Stimulated activated CD4-positive, alpha-beta T cell treated with anti-CD3 and anti-CD28 coated beads, Interleukin-15, amount 100 ng/mL, for 48 hours (primary cell): ENCODE measurements around the gene CLDN9.

Experiments used
- DNase-seq, 2 donors: peaks; one replicate each; pipeline ENCODE4 v3.0.0-alpha.2; 2020; ENCODE audit warnings: low read depth in 2 of 2

CLDN9 gene

GRCh38 chr16:2974319-2975056 lies 38.2 kb upstream of the CLDN9 start:
- DNase-seq = no peak

GRCh38 chr16:2975161-2975795 lies 37.4 kb upstream of the CLDN9 start:
- DNase-seq = no peak

- DNase-seq = no peak
Observed at GRCh38 chr16:2976201-2976600, 36.5 kb upstream of the CLDN9 start.

- DNase-seq = no peak
Observed at GRCh38 chr16:2976673-2977072, 36.0 kb upstream of the CLDN9 start.

GRCh38 chr16:2977440-2977839 lies 35.3 kb upstream of the CLDN9 start:
- DNase-seq = no peak

- no peak for DNase-seq
Observed at GRCh38 chr16:2979669-2980226, 33.0 kb upstream of the CLDN9 start.

GRCh38 chr16:2980227-2981176 lies 32.2 kb upstream of the CLDN9 start, which contains the start of gene PKMYT1:
Gene PKMYT1, minus strand, starts transcription at chr16:2980446. Its CDS starts 789 bp downstream, at chr16:2979657.
- DNase-seq = peak; percentile 85 to 94

- DNase-seq = no peak
Observed at GRCh38 chr16:2981177-2981898, 31.4 kb upstream of the CLDN9 start.

GRCh38 chr16:2981899-2982250 lies 30.8 kb upstream of the CLDN9 start:
- no peak for DNase-seq

GRCh38 chr16:2982402-2982801 lies 30.3 kb upstream of the CLDN9 start:
- no peak for DNase-seq

GRCh38 chr16:2983706-2984136 lies 29.0 kb upstream of the CLDN9 start:
- peak; percentile 60 to 77 for DNase-seq

GRCh38 chr16:2985462-2985861 lies 27.3 kb upstream of the CLDN9 start:
- DNase-seq = no peak

GRCh38 chr16:2985893-2986355 lies 26.8 kb upstream of the CLDN9 start:
- no peak for DNase-seq

GRCh38 chr16:2986623-2987188 lies 26.0 kb upstream of the CLDN9 start:
- DNase-seq = no peak

- DNase-seq = no peak
Observed at GRCh38 chr16:2987286-2987685, 25.4 kb upstream of the CLDN9 start.

- DNase-seq = no peak
Observed at GRCh38 chr16:2987833-2988232, 24.9 kb upstream of the CLDN9 start.

- DNase-seq = no peak
Observed at GRCh38 chr16:2988590-2989099, 24.1 kb upstream of the CLDN9 start.

GRCh38 chr16:2990891-2991290 lies 21.8 kb upstream of the CLDN9 start:
- DNase-seq = no peak

- no peak for DNase-seq
Observed at GRCh38 chr16:2991566-2992261, 21.0 kb upstream of the CLDN9 start.
